ENCODE data around the gene PARD3.

GRCh38 chr10:34177445-34177844 lies 637.7 kb downstream of the PARD3 start:
- TF ChIP-seq CTCF (IDR thresholded peaks at IDR 0.05; ENCODE audit: borderline replicate concordance, extremely low read depth, low read length, poor library complexity, severe bottlenecking) (no peak), EZH2 (IDR thresholded peaks at IDR 0.05; ENCODE audit: borderline replicate concordance, low read depth, low read length, severe bottlenecking) (no peak)
